ENCODE data around the gene FUT8.

FUT8 gene

GRCh38 chr14:65478596-65478995 lies 66.1 kb downstream of the FUT8 start:
- no peaks in the 10 kb centered on the region for H4K20me1 ChIP-seq (ENCODE audit: insufficient read depth)
- no peak overlapping the region for H3K4me2 ChIP-seq
- no peak overlapping the region for H3K27ac ChIP-seq
- no peaks in the 10 kb centered on the region for H3K36me3 ChIP-seq (ENCODE audit: insufficient read depth)
- no peak overlapping the region for H3K9ac ChIP-seq
- no peaks in the 10 kb centered on the region for H3K79me2 ChIP-seq (ENCODE audit: insufficient read depth, low read depth)
- no peak overlapping the region for H2AFZ ChIP-seq (ENCODE audit: low read depth)
- TF ChIP-seq CTCF (conservative IDR thresholded peaks at IDR 0.05; ENCODE audit: low read depth, low read length) = no peak
- H3K27me3 ChIP-seq (ENCODE audit: insufficient read depth, low read depth) = no peaks in the 10 kb centered on the region
- peaks cover 12% of the 10 kb centered on the region for H3K4me1 ChIP-seq (ENCODE audit: low read depth, poor library complexity, severe bottlenecking)
- H3K4me3 ChIP-seq (IDR thresholded peaks at IDR 0.05; ENCODE audit: insufficient read depth, low read depth, low read length) = no peak overlapping the region

DNA sequence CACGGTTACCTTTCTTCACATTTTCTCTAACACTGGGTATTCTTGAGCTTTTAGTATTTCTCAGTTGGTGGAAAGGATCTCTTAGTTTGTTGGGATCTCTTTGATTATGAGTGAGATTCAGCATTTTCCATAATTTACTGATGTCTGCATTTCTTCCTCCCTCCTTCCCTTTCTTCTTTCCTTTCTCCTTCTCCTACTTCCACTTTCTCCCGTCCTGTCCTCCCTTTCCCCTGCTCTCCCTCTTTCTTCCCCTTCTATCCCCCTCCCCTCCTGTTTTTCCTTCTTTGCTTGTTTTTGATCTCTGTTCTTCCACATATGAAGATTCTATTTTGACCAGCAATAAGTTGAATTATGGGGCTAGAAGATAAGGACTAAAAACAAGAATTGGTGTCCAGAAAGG lies 66.9 kb downstream of the FUT8 start:
- H3K9ac ChIP-seq = no peak overlapping the region
- TF ChIP-seq CTCF (conservative IDR thresholded peaks at IDR 0.05; ENCODE audit: low read depth, low read length) = no peak
- H3K79me2 ChIP-seq (ENCODE audit: insufficient read depth, low read depth) = no peaks in the 10 kb centered on the region
- peaks cover 12% of the 10 kb centered on the region for H3K4me1 ChIP-seq (ENCODE audit: low read depth, poor library complexity, severe bottlenecking)
- no peak overlapping the region for H3K4me3 ChIP-seq (IDR thresholded peaks at IDR 0.05; ENCODE audit: insufficient read depth, low read depth, low read length)
- H3K27ac ChIP-seq = no peak overlapping the region
- H3K36me3 ChIP-seq (ENCODE audit: insufficient read depth) = no peaks in the 10 kb centered on the region
- H4K20me1 ChIP-seq (ENCODE audit: insufficient read depth) = no peaks in the 10 kb centered on the region
- no peaks in the 10 kb centered on the region for H3K27me3 ChIP-seq (ENCODE audit: insufficient read depth, low read depth)
- no peak overlapping the region for H3K4me2 ChIP-seq
- no peak overlapping the region for H2AFZ ChIP-seq (ENCODE audit: low read depth)

DNA sequence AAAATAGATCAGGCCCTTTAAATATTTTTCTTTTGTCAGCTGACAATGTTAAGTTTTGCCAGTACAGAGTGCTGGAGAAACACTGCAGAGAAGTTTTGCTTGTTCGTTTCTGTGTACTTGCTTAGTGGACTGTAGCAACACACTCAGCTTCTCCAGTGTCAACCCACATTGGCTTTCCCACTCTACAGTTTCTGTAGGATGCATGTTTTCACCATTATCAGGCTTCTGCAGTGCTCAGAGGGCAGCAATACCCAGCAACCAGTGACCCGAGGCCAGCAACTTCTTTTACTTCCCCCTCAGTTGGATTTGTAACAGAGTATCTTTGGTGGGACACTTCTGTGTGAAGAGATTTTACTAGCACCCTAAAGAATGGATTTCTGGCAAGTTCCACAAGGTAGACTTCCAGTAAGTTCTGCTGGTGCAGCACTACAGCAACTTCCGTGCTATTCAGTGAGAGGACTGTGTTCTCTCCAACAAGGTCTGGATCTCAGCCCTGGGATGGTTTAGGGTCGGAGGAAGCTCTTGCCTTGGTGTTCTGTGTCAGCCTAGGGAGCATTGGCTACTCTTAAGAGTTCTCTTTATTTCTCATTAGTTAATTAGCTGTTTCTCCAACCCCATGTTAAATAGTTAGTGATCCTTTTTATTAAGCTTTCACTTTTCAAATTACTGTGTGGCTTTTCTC lies 70.4 kb downstream of the FUT8 start:
- no peaks in the 10 kb centered on the region for H3K27me3 ChIP-seq (ENCODE audit: insufficient read depth, low read depth)
- no peaks in the 10 kb centered on the region for H4K20me1 ChIP-seq (ENCODE audit: insufficient read depth)
- no peak overlapping the region for H3K4me2 ChIP-seq
- no peak overlapping the region for H3K27ac ChIP-seq
- H2AFZ ChIP-seq (ENCODE audit: low read depth) = no peak overlapping the region
- H3K36me3 ChIP-seq (ENCODE audit: insufficient read depth) = no peaks in the 10 kb centered on the region
- H3K4me3 ChIP-seq (IDR thresholded peaks at IDR 0.05; ENCODE audit: insufficient read depth, low read depth, low read length) = no peak overlapping the region
- no peaks in the 10 kb centered on the region for H3K79me2 ChIP-seq (ENCODE audit: insufficient read depth, low read depth)
- peaks cover 11% of the 10 kb centered on the region for H3K4me1 ChIP-seq (ENCODE audit: low read depth, poor library complexity, severe bottlenecking)
- TF ChIP-seq CTCF (conservative IDR thresholded peaks at IDR 0.05; ENCODE audit: low read depth, low read length) = no peak
- no peak overlapping the region for H3K9ac ChIP-seq

GRCh38 chr14:65483647-65484046 lies 71.1 kb downstream of the FUT8 start:
- Histone ChIP-seq H3K79me2 (ENCODE audit: insufficient read depth, low read depth) (no peaks in the 10 kb centered on the region), H3K9ac (no peak overlapping the region), H3K27ac (no peak overlapping the region), H2AFZ (ENCODE audit: low read depth) (no peak overlapping the region), H3K4me2 (no peak overlapping the region), H3K4me1 (ENCODE audit: low read depth, poor library complexity, severe bottlenecking) (peaks cover 3% of the 10 kb centered on the region), H3K4me3 (IDR thresholded peaks at IDR 0.05; ENCODE audit: insufficient read depth, low read depth, low read length) (no peak overlapping the region), H4K20me1 (ENCODE audit: insufficient read depth) (no peaks in the 10 kb centered on the region), H3K36me3 (ENCODE audit: insufficient read depth) (no peaks in the 10 kb centered on the region), H3K27me3 (ENCODE audit: insufficient read depth, low read depth) (no peaks in the 10 kb centered on the region)
- no peak for TF ChIP-seq CTCF (conservative IDR thresholded peaks at IDR 0.05; ENCODE audit: low read depth, low read length)
